CD8-positive, alpha-beta memory T cell (primary cell): ENCODE data around the gene CAPN12. TPM values are rescaled to one million over a fixed set of nuclear protein-coding genes. Genes with fewer than 3 reads are reported as not detected.

ENCODE experiments used
- CTCF ChIA-PET: fragments of 350-600 bp; sonication (Branson Sonifier 250); formaldehyde crosslinking; loops from one replicate; lab custom pipeline; 2021; ENCODE audit warnings: antibody characterized with exemption; lab: Charles Lee
- POLR2A ChIA-PET: fragments of 350-600 bp; sonication (Branson Sonifier 250); formaldehyde crosslinking; loops from one replicate; lab custom pipeline; 2021; ENCODE audit warnings: antibody characterized with exemption; lab: Charles Lee
- DNase-seq, 5 donors: peaks; one replicate each; pipeline versions ENCODE4 v3.0.0 to v3.0.0-alpha.2; 2020 to 2022; ENCODE audit warnings: mixed read lengths in 1 of 5
- H3K27ac ChIP-seq: one replicate; pipeline ENCODE4 v1.7.0; 2013; ENCODE audit warnings: low read depth, mild to moderate bottlenecking, low read length, moderate library complexity
- H3K27me3 ChIP-seq: 2 replicates; pipeline ENCODE4 v1.7.0; 2013; ENCODE audit warnings: low read length, mild to moderate bottlenecking; ENCODE audit not compliant: insufficient read depth, poor library complexity, severe bottlenecking
- H3K36me3 ChIP-seq: 2 replicates; pipeline ENCODE4 v1.7.0; 2013; ENCODE audit warnings: mild to moderate bottlenecking, low read length, moderate library complexity; ENCODE audit not compliant: insufficient read depth
- H3K4me1 ChIP-seq: 2 replicates; pipeline ENCODE4 v1.7.0; 2013; ENCODE audit warnings: mild to moderate bottlenecking, low read length, moderate library complexity; ENCODE audit not compliant: insufficient read depth
- H3K4me3 ChIP-seq: 2 replicates; pipeline ENCODE4 v1.7.0; 2013; ENCODE audit warnings: mild to moderate bottlenecking, low read length
- H3K9me3 ChIP-seq: 2 replicates; pipeline ENCODE4 v1.7.0; 2013; ENCODE audit warnings: mild to moderate bottlenecking, low read length
- H3K27ac Mint-ChIP-seq, 8 donors: one replicate each; pipeline ENCODE4 v1.8.0; 2020 to 2021; ENCODE audit warnings: mixed read lengths in 8 of 8, mild to moderate bottlenecking in 6 of 8, inconsistent platforms in 3 of 8, moderate library complexity in 3 of 8
- H3K27me3 Mint-ChIP-seq, 2 donors: one replicate each; pipeline ENCODE4 v1.8.0; 2020 to 2021; ENCODE audit warnings: mixed read lengths in 2 of 2, mild to moderate bottlenecking in 1 of 2, moderate library complexity in 1 of 2
- H3K36me3 Mint-ChIP-seq, 3 donors: one replicate each; pipeline ENCODE4 v1.8.0; 2020 to 2021; ENCODE audit warnings: mixed read lengths in 3 of 3, inconsistent platforms in 1 of 3, mild to moderate bottlenecking in 1 of 3
- H3K4me1 Mint-ChIP-seq, 3 donors: one replicate each; pipeline ENCODE4 v1.8.0; 2020 to 2021; ENCODE audit warnings: mixed read lengths in 3 of 3, inconsistent platforms in 1 of 3, mild to moderate bottlenecking in 1 of 3
- H3K4me3 Mint-ChIP-seq, 7 donors: one replicate each; pipeline ENCODE4 v1.8.0; 2020 to 2021; ENCODE audit warnings: mixed read lengths in 7 of 7, mild to moderate bottlenecking in 6 of 7, moderate library complexity in 4 of 7, inconsistent platforms in 2 of 7
- H3K9me3 Mint-ChIP-seq, 5 donors: one replicate each; pipeline ENCODE4 v1.8.0; 2020 to 2022; ENCODE audit warnings: mixed read lengths in 5 of 5, mild to moderate bottlenecking in 3 of 5, moderate library complexity in 2 of 5, inconsistent platforms in 1 of 5
- polyA plus RNA-seq: library from polyadenylated mRNA; unstranded; fragments of 300-500 nt; fragmentation: Illumina TruSeq; gene quantifications from one replicate; pipeline ENCODE4 v1.2.3, GENCODE V29; 2021
- total RNA-seq, 2 experiments: library from RNA; stranded (reverse); gene quantifications; one replicate each; pipeline ENCODE4 v1.2.3, GENCODE V29; 2021

Gene CAPN12
- total and polyA plus RNA-seq, 3 experiments from 2014 or later: 5.2 to 19.5 (median 5.3) TPM

GRCh38 chr19:38682195-38682867 lies 61.9 kb downstream of the CAPN12 start:
- POLR2A ChIA-PET: interaction anchor here (0.8 to 1.9 kb wide), 2 partner anchors 13 to 35 kb away, joined by 4 to 13 read pairs; partner anchors contain the start of gene ACTN4
- H3K4me1 ChIP-seq: peaks cover 91% of the 10 kb centered on the region
- peaks cover 91 to 99% (median 93%) of the 10 kb centered on the region in 3 donors for H3K4me1 Mint-ChIP-seq
- H3K27me3 ChIP-seq: no peaks in the 10 kb centered on the region
- H3K27ac Mint-ChIP-seq: peak overlapping the region; percentile 84 to 99 (median 97)
- DNase-seq: no peak
- H3K36me3 ChIP-seq: peaks cover 5% of the 10 kb centered on the region
- no peak overlapping the region for H3K4me3 ChIP-seq
- peaks cover 6 to 13% (median 6%) of the 10 kb centered on the region in 3 donors for H3K36me3 Mint-ChIP-seq
- no peaks in the 10 kb centered on the region for H3K9me3 Mint-ChIP-seq
- no peaks in the 10 kb centered on the region for H3K27me3 Mint-ChIP-seq
- H3K4me3 Mint-ChIP-seq: peak overlapping the region in 5 of 7 donors; percentile 32 to 70 (median 54)
- H3K27ac ChIP-seq: peak overlapping the region; percentile 78
- CTCF ChIA-PET: interaction anchor here (1.0 to 1.5 kb wide), 3 partner anchors 13 to 280 kb away, joined by 3 read pairs; partner anchors contain the start of gene FAM98C
- no peaks in the 10 kb centered on the region for H3K9me3 ChIP-seq

Other genes with a start within 250 kb of the CAPN12 start
- 100 to 1,000 TPM; 161 to 162 TPM for gene MAP4K1, start 126.5 kb downstream of the CAPN12 start, total RNA-seq
- gene MAP4K1, start 126.5 kb downstream of the CAPN12 start, polyA plus RNA-seq: 178 TPM
- 100 to 1,000 TPM; 275 to 282 TPM for gene EIF3K, start 125.3 kb downstream of the CAPN12 start, total RNA-seq
- gene EIF3K, start 125.3 kb downstream of the CAPN12 start, polyA plus RNA-seq: 401 TPM
- 100 to 1,000 TPM; 295 to 314 TPM for gene ACTN4, start 96.8 kb downstream of the CAPN12 start, total RNA-seq
- gene ACTN4, start 96.8 kb downstream of the CAPN12 start, polyA plus RNA-seq: 31.9 TPM
- not detected for gene LGALS7, start 29.0 kb upstream of the CAPN12 start, total RNA-seq
- not detected for gene LGALS7, start 29.0 kb upstream of the CAPN12 start, polyA plus RNA-seq
- not detected for gene LGALS7B, start 44.7 kb upstream of the CAPN12 start, total RNA-seq
- gene LGALS7B, start 44.7 kb upstream of the CAPN12 start, polyA plus RNA-seq: not detected
- gene LGALS4, start 68.5 kb upstream of the CAPN12 start, total RNA-seq: 1 to 10 TPM; 1.2 to 1.8 TPM
- 0.44 TPM for gene LGALS4, start 68.5 kb upstream of the CAPN12 start, polyA plus RNA-seq
- gene ECH1, start 87.3 kb upstream of the CAPN12 start, total RNA-seq: 100 to 1,000 TPM; 111 to 114 TPM
- 272 TPM for gene ECH1, start 87.3 kb upstream of the CAPN12 start, polyA plus RNA-seq
- gene HNRNPL, start 105.5 kb upstream of the CAPN12 start, total RNA-seq: 100 to 1,000 TPM; 656 to 679 TPM
- gene HNRNPL, start 105.5 kb upstream of the CAPN12 start, polyA plus RNA-seq: 73.4 TPM
- gene RINL, start 133.8 kb upstream of the CAPN12 start, total RNA-seq: 10 to 100 TPM; 82.3 to 85.4 TPM
- gene RINL, start 133.8 kb upstream of the CAPN12 start, polyA plus RNA-seq: 42.6 TPM
- 10 to 100 TPM; 33.6 to 36.5 TPM for gene SIRT2, start 155.1 kb upstream of the CAPN12 start, total RNA-seq
- gene SIRT2, start 155.1 kb upstream of the CAPN12 start, polyA plus RNA-seq: 51.2 TPM
- gene NFKBIB, start 155.5 kb upstream of the CAPN12 start, total RNA-seq: 100 to 1,000 TPM; 107 to 116 TPM
- gene NFKBIB, start 155.5 kb upstream of the CAPN12 start, polyA plus RNA-seq: 15.6 TPM
- gene CCER2, start 167.7 kb upstream of the CAPN12 start, total RNA-seq: under 1 TPM; 0.44 to 0.61 TPM
- gene CCER2, start 167.7 kb upstream of the CAPN12 start, polyA plus RNA-seq: not detected
- 10 to 100 TPM; 43.1 to 46.7 TPM for gene SARS2, start 186.3 kb upstream of the CAPN12 start, total RNA-seq
- 18.9 TPM for gene SARS2, start 186.3 kb upstream of the CAPN12 start, polyA plus RNA-seq
- 100 to 1,000 TPM; 113 to 117 TPM for gene MRPS12, start 186.5 kb upstream of the CAPN12 start, total RNA-seq
- 94.4 TPM for gene MRPS12, start 186.5 kb upstream of the CAPN12 start, polyA plus RNA-seq
- not detected for gene FBXO17, start 231.3 kb upstream of the CAPN12 start, total RNA-seq
- gene FBXO17, start 231.3 kb upstream of the CAPN12 start, polyA plus RNA-seq: 0.16 TPM